ENCODE measurements around the gene NABP2.

NABP2 gene

DNA sequence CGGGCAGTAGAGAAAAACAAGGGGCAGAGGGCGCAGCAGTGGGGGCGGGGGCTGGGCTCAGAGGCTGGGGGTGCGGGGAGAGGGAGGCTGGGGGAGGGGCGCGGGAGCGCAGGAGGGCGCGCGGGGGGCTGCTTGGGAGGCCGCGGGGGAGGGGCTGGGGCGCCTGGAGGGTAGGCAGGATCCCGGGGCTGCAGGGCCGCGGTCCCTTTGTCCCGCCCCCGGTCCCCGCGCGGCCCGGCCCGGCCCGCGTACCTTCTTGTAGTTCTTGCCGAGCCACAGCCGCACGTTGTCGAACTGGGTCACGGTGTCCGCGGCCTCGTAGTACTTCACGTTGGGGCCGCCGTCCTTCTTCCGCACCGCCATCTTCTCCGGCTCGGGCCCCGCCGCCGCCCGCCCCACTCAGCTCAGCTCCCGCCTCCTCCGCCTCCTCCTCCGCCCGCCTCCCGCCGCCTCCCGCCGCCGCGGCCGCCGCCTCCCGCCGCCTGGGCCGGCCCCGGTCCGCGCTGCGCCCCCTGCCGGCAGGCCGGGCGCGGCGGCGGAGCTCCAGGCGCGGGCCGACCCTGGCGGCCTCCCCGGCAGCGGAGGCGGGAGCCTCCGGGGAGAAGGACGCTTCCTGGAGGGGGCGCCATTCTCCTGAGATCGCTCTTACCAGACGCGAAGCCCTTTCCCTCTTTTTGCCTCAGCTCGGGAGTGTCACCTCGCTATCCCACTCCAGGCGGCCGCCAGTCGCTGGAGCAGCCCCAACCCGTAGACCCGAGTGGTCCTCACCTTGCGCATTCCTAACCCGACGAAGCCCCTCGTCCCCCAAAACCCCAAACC, 34.8 kb upstream of the NABP2 start, which contains the start of gene SMARCC2:
TSS of gene SMARCC2 (minus strand) at position 385 of the 819 bp plus-strand sequence. CDS start at position 363, 22 bp downstream.
- no peaks in the 10 kb centered on the region for H3K36me3 ChIP-seq (ENCODE audit: control insufficient read depth, insufficient read depth, low read length)

GRCh38 chr12:56189918-56190694, 34.0 kb upstream of the NABP2 start:
- H3K9ac ChIP-seq: peak overlapping the region; percentile 43
- no peaks in the 10 kb centered on the region for H3K9me3 ChIP-seq (ENCODE audit: control insufficient read depth, low read length)
- H3K4me3 ChIP-seq (ENCODE audit: low read depth, low read length): peak overlapping the region; percentile 73
- TF ChIP-seq, protein P1, sequence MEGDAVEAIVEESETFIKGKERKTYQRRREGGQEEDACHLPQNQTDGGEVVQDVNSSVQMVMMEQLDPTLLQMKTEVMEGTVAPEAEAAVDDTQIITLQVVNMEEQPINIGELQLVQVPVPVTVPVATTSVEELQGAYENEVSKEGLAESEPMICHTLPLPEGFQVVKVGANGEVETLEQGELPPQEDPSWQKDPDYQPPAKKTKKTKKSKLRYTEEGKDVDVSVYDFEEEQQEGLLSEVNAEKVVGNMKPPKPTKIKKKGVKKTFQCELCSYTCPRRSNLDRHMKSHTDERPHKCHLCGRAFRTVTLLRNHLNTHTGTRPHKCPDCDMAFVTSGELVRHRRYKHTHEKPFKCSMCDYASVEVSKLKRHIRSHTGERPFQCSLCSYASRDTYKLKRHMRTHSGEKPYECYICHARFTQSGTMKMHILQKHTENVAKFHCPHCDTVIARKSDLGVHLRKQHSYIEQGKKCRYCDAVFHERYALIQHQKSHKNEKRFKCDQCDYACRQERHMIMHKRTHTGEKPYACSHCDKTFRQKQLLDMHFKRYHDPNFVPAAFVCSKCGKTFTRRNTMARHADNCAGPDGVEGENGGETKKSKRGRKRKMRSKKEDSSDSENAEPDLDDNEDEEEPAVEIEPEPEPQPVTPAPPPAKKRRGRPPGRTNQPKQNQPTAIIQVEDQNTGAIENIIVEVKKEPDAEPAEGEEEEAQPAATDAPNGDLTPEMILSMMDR (IDR thresholded peaks at IDR 0.05): no peak
- H3K79me2 ChIP-seq: peaks cover 10% of the 10 kb centered on the region
- peaks cover 6% of the 10 kb centered on the region for H3K4me1 ChIP-seq
- H3K4me2 ChIP-seq (ENCODE audit: low read length): peak overlapping the region; percentile 80
- H3K27me3 ChIP-seq (ENCODE audit: control insufficient read depth, insufficient read depth, low read length): no peaks in the 10 kb centered on the region
- peak overlapping the region; percentile 100 for H2AFZ ChIP-seq
- H3K36me3 ChIP-seq (ENCODE audit: control insufficient read depth, insufficient read depth, low read length): no peaks in the 10 kb centered on the region
- peak overlapping the region; percentile 94 for H3K27ac ChIP-seq

More for the DNA sequence above, 34.8 kb upstream of the NABP2 start, which contains the start of gene SMARCC2:
- TF ChIP-seq, protein P1 (IDR thresholded peaks at IDR 0.05): peak; percentile 63
- Histone ChIP-seq H3K79me2 (peaks cover 10% of the 10 kb centered on the region), H3K4me1 (peaks cover 6% of the 10 kb centered on the region), H2AFZ (peak within 1 kb of the TSS; percentile 100), H3K9ac (peak within 1 kb of the TSS; percentile 55), H3K27ac (peak within 1 kb of the TSS; percentile 94), H3K27me3 (ENCODE audit: control insufficient read depth, insufficient read depth, low read length) (no peaks in the 10 kb centered on the region), H3K4me2 (ENCODE audit: low read length) (peak within 1 kb of the TSS; percentile 89), H3K4me3 (ENCODE audit: low read depth, low read length) (peak within 1 kb of the TSS; percentile 73), H3K9me3 (ENCODE audit: control insufficient read depth, low read length) (no peaks in the 10 kb centered on the region)

DNA sequence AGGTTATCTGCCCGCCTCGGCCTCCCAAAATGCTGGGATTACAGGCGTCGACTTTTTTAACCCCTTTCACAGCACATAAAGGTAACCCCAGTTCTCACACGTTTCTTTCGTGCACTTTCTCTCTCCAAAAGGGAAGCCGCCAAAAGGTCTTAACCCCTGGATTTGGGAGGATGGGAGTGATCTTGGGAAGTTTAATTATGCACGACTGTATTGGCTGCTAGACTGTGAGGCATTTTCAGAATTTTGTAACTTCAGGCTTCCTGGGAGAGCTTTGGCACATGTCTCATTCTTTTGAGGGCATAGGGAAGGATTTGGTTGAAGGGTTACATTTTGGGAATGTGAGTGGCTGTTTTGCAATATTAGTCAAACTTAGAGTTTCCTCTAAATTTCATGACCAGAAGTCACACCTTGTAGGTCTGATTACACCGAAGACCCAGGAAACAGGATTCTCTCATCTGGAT, 33.4 kb upstream of the NABP2 start:
- Histone ChIP-seq H3K9ac (no peak overlapping the region), H3K4me1 (peaks cover 6% of the 10 kb centered on the region), H3K27ac (peak overlapping the region; percentile 94), H3K27me3 (ENCODE audit: control insufficient read depth, insufficient read depth, low read length) (no peaks in the 10 kb centered on the region), H3K79me2 (peaks cover 10% of the 10 kb centered on the region), H3K4me3 (ENCODE audit: low read depth, low read length) (peak overlapping the region; percentile 73), H3K9me3 (ENCODE audit: control insufficient read depth, low read length) (no peaks in the 10 kb centered on the region), H3K4me2 (ENCODE audit: low read length) (peak overlapping the region; percentile 80), H3K36me3 (ENCODE audit: control insufficient read depth, insufficient read depth, low read length) (no peaks in the 10 kb centered on the region), H2AFZ (peak overlapping the region; percentile 100)
- TF ChIP-seq, protein P1 (IDR thresholded peaks at IDR 0.05): no peak

DNA sequence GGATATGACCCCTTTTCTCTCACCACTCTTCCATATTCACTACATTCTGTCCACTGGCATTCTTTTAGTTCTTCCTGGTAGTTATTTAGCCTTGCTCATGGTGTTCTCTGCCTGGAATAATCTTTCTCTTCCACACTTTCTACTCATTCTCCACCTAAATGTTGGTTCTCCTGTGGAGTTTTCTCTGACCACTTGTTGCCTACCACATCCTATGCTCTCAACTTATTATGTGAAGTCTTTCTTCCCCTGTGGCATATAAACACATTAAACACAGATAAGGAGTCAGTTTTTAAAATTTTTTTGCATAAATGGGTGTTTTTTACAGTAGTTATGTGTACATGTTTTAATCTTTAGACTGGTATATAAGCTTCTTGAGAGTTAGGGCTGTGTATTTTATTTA, 31.6 kb upstream of the NABP2 start:
- Histone ChIP-seq H3K9me3 (ENCODE audit: control insufficient read depth, low read length) (no peaks in the 10 kb centered on the region), H3K79me2 (peaks cover 10% of the 10 kb centered on the region), H2AFZ (no peak overlapping the region), H3K4me1 (peaks cover 6% of the 10 kb centered on the region), H3K4me2 (ENCODE audit: low read length) (no peak overlapping the region), H3K9ac (no peak overlapping the region), H3K4me3 (ENCODE audit: low read depth, low read length) (no peak overlapping the region), H3K36me3 (ENCODE audit: control insufficient read depth, insufficient read depth, low read length) (no peaks in the 10 kb centered on the region), H3K27ac (no peak overlapping the region), H3K27me3 (ENCODE audit: control insufficient read depth, insufficient read depth, low read length) (no peaks in the 10 kb centered on the region)
- TF ChIP-seq, protein P1 (IDR thresholded peaks at IDR 0.05): no peak

Measured in parathyroid adenoma (tissue), 2 donors.